Endothelial cell (in vitro differentiated cells): ENCODE measurements around the gene RGS14. TPM values are rescaled to one million over a fixed set of nuclear protein-coding genes. Genes with fewer than 3 reads are reported as not detected.
"Not testable (repeated sequence)": the region's sequence is repeated elsewhere in the genome, so short reads cannot be mapped to it uniquely, and the experiment has no call there.

ENCODE experiments used
- DNase-seq: peaks from one replicate; pipeline ENCODE4 v3.0.0; 2021; ENCODE audit warnings: low spot score
- H3K27ac Mint-ChIP-seq: one replicate; pipeline ENCODE4 v1.8.0; 2021; ENCODE audit warnings: mixed read lengths, inconsistent platforms; ENCODE audit not compliant: unreplicated experiment
- H3K27me3 Mint-ChIP-seq: one replicate; pipeline ENCODE4 v1.8.0; 2021; ENCODE audit warnings: mild to moderate bottlenecking, moderate library complexity, mixed read lengths, inconsistent platforms; ENCODE audit not compliant: unreplicated experiment
- H3K36me3 Mint-ChIP-seq: one replicate; pipeline ENCODE4 v1.8.0; 2021; ENCODE audit warnings: mild to moderate bottlenecking, low read depth, mixed read lengths, inconsistent platforms; ENCODE audit not compliant: unreplicated experiment
- H3K4me1 Mint-ChIP-seq: one replicate; pipeline ENCODE4 v1.8.0; 2021; ENCODE audit warnings: mild to moderate bottlenecking, mixed read lengths, inconsistent platforms; ENCODE audit not compliant: unreplicated experiment
- H3K4me3 Mint-ChIP-seq: one replicate; pipeline ENCODE4 v1.8.0; 2021; ENCODE audit warnings: mild to moderate bottlenecking, mixed read lengths, inconsistent platforms; ENCODE audit not compliant: unreplicated experiment
- H3K9me3 Mint-ChIP-seq: one replicate; pipeline ENCODE4 v1.8.0; 2021; ENCODE audit warnings: mixed read lengths, inconsistent platforms; ENCODE audit not compliant: unreplicated experiment
- total RNA-seq: library from RNA; stranded (reverse); fragmentation: NEBNext Ultra II Directional; extraction: Animal tissue kit (Norgen Biotek cat#: 25700); gene quantifications from one replicate; pipeline ENCODE4 v1.2.1, GENCODE V29; 2021; ENCODE audit not compliant: unreplicated experiment
- TF ChIP-seq, protein P1 (sequence below): fragments of 200-600 bp; sonication (generic); IDR thresholded peaks from one replicate; pipeline ENCODE4 v1.5.0; 2021; ENCODE audit warnings: antibody characterized with exemption; ENCODE audit not compliant: unreplicated experiment

RGS14 gene
- total RNA-seq, 1 donor from 2014 or later: 21.8 TPM

- Mint-ChIP-seq H3K27me3 (peaks cover 25% of the 10 kb centered on the region), H3K27ac (peak overlapping the region; percentile 86), H3K9me3 (no peaks in the 10 kb centered on the region), H3K4me3 (no peak overlapping the region), H3K36me3 (no peaks in the 10 kb centered on the region), H3K4me1 (peaks cover 20% of the 10 kb centered on the region)
- no peak for DNase-seq
- TF ChIP-seq, protein P1, sequence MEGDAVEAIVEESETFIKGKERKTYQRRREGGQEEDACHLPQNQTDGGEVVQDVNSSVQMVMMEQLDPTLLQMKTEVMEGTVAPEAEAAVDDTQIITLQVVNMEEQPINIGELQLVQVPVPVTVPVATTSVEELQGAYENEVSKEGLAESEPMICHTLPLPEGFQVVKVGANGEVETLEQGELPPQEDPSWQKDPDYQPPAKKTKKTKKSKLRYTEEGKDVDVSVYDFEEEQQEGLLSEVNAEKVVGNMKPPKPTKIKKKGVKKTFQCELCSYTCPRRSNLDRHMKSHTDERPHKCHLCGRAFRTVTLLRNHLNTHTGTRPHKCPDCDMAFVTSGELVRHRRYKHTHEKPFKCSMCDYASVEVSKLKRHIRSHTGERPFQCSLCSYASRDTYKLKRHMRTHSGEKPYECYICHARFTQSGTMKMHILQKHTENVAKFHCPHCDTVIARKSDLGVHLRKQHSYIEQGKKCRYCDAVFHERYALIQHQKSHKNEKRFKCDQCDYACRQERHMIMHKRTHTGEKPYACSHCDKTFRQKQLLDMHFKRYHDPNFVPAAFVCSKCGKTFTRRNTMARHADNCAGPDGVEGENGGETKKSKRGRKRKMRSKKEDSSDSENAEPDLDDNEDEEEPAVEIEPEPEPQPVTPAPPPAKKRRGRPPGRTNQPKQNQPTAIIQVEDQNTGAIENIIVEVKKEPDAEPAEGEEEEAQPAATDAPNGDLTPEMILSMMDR: no peak
Observed at GRCh38 chr5:177359451-177359851, 1.7 kb downstream of the RGS14 start.

GRCh38 chr5:177359860-177360259, 2.1 kb downstream of the RGS14 start:
- peaks cover 25% of the 10 kb centered on the region for H3K27me3 Mint-ChIP-seq
- TF ChIP-seq, protein P1: no peak
- H3K4me3 Mint-ChIP-seq: no peak overlapping the region
- DNase-seq: no peak
- H3K27ac Mint-ChIP-seq: peak overlapping the region; percentile 74
- H3K4me1 Mint-ChIP-seq: peaks cover 20% of the 10 kb centered on the region
- H3K36me3 Mint-ChIP-seq: no peaks in the 10 kb centered on the region
- no peaks in the 10 kb centered on the region for H3K9me3 Mint-ChIP-seq

DNA sequence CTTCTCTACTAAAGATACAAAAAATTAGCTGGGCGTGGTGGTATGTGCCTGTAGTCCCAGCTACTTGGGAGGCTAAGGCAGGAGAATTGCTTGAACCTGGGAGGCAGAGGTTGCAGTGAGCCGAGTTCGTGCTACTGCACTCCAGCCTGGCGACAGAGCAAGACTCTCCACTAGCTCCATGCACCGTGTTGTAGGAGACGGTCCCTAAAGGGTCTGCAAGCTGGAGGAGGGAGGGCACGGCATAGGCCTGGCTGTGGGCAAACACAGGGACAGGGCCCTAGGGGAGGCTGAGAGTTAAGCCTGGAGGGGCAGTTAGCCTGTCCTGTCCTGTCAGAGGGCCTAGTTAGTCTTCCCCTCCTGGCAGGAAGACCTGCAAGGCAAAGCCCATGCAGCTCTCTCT, 3.0 kb downstream of the RGS14 start:
- not testable (repeated sequence) for H3K27ac Mint-ChIP-seq, H3K9me3 Mint-ChIP-seq, H3K4me3 Mint-ChIP-seq, DNase-seq, H3K36me3 Mint-ChIP-seq
- Mint-ChIP-seq H3K27me3 (peaks cover 26% of the 10 kb centered on the region), H3K4me1 (peaks cover 21% of the 10 kb centered on the region)

DNA sequence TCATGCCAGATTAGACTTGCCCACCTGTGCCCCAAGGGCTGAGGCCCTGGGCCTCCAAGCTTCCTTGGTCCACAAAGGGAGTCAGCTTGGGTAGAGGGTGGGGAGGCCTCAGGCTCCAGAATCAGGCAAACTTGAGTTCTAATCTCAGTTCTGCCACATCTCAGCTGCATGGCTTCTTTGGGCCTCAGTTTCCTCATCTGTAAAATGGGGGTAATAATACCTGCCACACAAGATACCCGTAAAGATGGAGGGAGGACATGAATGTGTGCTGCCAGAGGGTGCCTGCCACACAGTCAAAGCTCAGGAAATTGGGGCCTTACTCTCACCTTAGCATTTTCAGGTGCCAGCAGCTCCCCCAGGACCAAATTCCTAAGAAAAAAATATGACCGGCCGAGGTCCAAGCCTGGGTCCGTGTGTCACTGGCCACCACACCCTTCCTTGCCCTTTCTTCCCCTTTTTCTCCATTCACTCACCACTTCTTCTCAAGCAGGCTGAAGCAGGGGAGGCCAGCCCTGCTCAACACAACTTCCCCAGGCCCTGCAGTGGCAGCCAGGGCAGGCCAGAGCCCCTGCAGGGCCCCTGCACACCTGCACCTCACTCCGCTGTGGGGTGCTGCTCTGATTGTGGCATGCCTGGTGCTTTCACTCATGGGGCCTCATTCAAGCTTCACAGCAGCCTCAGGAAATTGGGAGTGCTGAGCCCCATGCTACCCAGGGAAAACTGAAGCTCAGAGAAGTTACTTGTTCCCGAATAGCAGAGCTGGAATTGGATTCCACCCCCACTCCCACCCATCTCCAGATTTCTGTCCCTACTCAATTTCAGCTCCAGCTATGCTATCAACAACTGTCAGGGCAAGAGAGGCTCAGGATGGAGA, 3.9 kb downstream of the RGS14 start:
- Mint-ChIP-seq H3K27ac (no peak overlapping the region), H3K27me3 (peaks cover 23% of the 10 kb centered on the region), H3K9me3 (no peaks in the 10 kb centered on the region), H3K4me1 (peaks cover 27% of the 10 kb centered on the region), H3K36me3 (no peaks in the 10 kb centered on the region), H3K4me3 (no peak overlapping the region)
- DNase-seq: no peak
- TF ChIP-seq, protein P1: no peak

DNA sequence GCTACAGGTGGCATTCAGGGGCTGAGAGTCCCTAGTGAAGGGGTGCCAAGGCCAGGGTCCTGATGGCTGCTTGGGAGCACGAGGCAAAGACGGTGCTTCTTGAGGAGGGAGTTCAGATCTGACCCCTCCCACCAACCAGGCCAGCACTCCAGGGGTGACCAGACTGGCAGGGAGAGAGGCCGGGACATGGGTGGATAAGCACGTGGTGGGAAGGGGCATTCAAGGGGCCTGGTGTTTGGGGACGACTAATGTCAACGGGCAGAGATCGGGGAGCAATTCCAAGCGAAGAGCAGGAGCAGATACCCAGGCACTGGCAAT, 4.5 kb downstream of the RGS14 start:
- no peak overlapping the region for H3K27ac Mint-ChIP-seq
- no peaks in the 10 kb centered on the region for H3K9me3 Mint-ChIP-seq
- H3K4me3 Mint-ChIP-seq: no peak overlapping the region
- DNase-seq: no peak
- TF ChIP-seq, protein P1: no peak
- no peaks in the 10 kb centered on the region for H3K36me3 Mint-ChIP-seq
- peaks cover 22% of the 10 kb centered on the region for H3K27me3 Mint-ChIP-seq
- H3K4me1 Mint-ChIP-seq: peaks cover 26% of the 10 kb centered on the region
